OCI-M2 (cell line): Measurements from ENCODE around the gene MED27.

ENCODE experiments used
- DNase-seq: peaks from one replicate; lab custom pipeline; 2025; ENCODE audit not compliant: unreplicated experiment; lab: John Stamatoyannopoulos, UW

The MED27 gene

DNA sequence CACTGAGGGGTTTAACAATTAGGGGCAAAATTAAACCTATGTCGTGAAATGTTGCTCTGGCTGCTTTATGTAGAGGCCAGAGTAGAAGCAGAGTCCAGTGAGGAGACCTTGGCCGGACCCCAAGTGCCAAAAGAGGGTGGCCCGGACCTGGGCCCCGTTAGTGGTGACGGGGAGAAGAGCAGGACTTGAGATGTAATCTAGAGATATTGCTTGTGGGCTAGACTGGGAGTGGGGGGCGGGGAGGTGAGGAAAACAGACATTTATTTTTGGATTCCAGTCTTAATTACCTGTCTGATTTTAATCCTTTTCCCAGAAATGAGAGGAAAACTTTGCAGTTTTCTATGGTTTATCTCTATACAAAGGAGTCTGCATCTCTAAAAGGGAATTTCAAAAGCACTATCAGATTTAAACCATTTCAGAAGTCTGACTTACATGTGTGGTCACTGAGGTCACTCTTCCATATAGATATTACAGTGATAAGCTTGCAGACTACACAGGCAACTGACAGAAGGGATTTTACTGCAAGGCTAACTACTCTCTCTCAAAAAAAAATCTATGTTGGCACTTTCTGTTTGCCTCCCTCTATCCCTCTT lies 108.1 kb downstream of the MED27 start:
- no peak for DNase-seq

DNA sequence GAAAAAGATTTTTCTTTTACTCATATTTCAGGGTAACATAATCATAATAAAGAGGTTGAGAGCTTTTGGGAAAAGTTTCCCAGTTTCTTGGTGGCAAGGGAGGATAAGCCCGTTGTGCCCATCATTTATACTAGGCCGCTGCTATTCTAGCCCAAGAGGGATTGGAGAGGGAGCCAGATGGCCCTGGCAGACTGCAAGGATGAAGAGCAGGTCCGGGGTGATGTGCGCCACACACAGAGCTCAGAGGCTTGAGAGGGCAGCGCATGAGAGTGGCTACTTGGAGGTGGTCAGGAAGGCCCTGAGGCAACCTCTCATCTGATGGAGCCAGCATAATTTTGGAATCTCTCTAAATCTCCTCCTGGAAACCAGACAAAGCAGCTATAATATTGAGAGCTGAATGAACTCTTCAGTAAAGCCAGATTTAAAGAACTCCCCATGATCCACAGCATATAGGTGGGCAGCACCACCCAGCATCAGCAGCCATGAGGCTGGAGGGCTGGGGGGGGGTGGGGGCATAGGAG lies 110.1 kb downstream of the MED27 start:
- no peak for DNase-seq

DNA sequence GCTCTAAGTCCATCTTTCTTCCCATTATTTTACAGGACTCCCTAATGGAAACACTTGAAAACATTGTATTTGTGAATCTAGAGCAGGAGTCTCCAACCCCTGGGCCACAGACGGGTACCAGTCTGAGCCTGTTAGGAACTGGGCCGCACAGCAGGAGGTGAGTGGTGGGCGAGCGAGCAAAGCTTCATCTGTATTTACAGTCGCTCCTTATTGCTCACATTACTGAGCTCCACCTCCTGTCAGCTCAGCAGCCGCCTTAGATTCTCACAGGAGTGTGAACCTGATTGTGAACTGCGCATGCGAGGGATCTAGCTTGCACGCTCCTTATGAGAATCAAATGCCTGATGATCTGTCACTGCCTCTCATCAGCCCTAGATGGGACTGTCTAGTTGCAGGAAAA lies 111.0 kb downstream of the MED27 start:
- DNase-seq: no peak

DNA sequence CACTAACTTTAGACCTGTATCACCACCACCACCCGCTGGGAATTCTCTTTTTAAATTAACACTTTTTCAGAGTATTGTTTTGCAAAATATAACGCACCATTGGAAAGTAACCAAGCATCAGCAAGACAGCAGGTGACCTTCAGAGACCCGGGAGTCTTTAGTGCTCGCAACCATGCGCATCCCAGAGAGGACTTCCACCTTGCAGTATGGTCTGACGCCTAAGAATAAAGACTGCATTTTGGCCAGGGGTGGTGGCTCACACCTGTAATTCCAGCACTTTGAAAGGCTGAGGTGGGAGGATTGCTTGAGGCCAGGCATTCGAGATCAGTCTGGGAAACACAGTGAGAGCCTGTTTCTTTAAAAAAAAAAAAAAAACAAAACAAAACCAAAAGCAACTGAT lies 113.8 kb downstream of the MED27 start:
- no peak for DNase-seq

DNA sequence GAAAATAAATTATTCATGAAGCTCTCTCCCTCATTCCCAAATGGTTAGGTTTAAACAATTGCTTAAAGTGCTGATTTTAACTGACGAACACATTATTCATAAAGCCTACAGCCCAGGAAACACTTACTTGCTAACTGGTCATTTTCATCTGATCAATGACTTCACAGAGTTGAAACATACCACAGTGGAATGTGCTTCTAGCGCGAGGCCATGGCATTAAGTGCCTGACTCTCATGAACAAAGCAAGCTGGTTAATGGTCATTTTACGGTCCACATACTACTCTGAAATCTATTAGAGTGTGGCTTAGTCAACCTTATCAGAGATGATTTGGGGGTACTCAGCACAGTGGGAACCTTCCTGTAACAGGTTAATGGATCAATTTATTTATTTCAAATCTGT lies 114.6 kb downstream of the MED27 start:
- no peak for DNase-seq

DNA sequence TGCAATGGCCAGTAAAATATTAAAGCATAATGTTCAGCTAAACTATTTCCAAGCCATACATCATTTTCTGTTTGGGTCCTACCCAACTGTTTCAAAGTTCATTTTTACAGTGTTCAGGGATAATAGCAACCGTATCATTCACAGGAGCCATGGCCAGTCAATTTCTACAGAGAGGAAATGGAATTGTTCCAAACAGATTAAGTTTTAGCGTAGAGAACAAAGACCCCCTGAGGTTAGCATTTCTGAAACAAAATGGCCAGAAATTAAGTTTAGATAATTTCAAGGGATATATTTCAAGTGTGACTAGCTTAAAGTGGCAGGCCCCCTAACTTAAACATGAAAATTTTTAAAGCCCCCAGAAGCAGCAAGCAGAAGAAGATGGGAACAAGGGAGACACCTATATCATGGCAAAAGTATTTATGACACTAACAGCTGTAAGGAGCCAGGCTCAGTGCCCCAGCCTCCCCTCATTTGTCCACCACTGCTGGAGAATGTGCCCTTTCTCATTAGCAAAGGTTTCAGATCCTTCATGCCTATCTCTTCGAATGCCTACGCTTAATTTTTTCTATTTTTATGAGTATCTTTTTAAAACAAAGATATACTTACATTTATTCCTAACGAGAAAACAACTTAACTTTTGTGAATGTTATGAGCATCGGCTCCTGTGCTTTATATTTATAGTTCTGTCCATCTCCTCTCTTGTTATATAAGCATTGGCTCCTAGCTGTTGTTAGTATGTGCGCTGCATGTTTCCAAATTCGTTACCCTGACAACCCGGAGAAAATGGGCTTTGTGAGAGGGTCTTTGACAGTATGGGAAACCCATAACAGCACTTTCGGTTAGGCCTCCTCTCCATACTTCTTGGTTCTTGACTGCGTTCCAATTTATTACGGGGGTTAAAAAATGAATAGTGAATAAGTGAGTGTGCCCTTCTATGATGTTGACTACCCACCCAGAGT lies 116.3 kb downstream of the MED27 start:
- no peak for DNase-seq

DNA sequence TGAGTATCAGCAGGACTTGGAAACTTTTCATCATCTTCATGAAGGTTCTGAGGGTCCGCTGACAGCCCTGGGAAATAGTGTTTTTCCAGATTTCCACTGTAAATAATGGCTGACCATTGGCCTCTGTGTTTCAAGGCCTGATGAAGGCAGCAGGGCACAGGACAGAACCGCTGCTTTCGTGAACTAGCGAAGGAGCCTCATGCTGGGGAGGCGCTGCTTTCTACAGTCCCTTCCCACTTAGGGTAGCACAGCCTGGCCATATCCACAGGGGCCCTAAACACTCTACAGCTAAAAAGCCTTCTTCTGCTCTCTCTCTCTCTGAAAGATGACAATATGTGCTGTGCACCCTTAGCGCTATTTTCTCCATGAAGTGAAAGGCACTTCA lies 118.2 kb downstream of the MED27 start:
- DNase-seq: no peak

DNA sequence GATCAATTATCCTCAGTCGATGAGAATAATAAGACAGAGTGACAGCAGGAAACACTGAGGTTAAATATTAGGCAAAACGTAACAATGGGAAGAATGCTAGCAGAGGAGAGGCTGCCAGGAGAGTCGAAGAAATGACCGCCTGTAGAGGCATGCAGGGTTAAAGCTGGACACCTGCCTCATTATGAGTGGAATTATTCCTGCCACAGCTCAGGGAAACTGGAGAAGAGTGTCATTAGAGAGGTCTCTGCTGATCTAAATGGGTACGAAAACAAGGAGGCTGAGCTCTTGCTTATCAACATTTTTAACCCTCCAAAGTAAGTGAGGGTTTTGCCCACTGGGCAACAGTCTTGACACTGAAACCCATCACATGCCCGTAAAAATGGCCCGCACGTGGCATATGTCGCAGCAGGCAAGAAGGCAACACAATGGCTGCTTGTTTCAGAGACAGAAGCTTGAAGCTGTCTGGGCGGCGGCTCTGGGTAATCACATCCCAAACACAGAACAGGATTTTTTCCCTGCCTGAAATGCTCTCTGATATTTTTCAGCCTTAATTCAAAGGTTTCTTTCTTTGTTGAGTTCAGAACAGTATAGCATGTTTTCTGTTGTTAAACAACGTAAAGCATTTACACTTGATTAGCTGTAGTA lies 118.7 kb downstream of the MED27 start:
- DNase-seq: no peak

DNA sequence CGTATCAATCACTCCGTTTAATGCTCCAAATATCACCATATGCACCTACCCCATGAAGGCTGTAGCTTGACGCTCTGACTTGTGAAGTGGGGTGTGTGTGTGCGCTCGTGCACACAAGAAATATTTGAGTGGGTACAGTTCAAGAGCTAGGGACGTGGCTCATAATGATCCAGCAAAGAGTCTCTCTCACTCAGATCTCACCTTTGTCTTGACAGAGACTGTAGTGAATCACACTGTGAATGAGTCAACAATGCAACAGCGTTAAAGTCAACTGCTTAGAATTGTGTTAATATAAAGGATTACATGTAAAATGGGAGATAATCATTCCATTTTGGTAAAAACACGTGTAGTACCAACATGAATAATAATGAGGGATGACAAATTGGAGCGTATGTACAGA lies 119.4 kb downstream of the MED27 start:
- no peak for DNase-seq

DNA sequence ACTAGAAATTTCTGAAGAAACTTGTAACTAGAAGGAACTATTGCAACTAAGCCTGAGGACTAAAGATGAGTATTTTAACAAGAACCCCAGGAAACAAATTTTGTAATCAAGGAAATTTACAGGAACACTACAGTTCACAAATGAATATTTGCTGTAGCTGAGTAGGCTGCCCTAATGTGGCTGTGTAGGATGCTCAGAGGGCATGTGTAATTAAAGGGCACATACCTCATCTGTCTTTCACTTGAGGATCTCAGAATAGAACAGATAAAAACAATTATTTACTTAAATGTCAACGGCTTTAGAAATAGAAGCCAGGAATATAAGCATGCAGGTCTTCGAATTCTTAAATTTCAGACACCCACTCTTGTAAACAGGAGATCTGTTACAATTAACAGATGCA lies 119.8 kb downstream of the MED27 start:
- no peak for DNase-seq

DNA sequence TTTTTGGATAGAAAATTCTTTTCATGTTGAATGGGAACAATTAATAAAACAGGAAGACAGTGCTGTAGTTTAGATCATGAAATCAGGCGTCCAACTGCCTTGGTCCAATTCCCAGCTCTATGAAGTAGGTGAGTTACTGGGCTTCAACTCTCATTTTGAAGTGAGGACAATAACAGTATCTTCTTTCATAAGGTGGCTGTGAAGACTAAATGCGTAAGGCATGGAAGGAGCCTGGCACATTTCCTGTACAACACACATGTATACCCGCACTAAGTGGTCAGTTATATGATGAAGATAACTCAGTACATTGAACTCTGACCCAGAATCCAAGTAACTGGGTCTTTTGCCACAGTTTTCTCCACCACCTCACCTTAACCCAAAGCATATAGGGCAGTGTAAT lies 120.6 kb downstream of the MED27 start:
- no peak for DNase-seq

DNA sequence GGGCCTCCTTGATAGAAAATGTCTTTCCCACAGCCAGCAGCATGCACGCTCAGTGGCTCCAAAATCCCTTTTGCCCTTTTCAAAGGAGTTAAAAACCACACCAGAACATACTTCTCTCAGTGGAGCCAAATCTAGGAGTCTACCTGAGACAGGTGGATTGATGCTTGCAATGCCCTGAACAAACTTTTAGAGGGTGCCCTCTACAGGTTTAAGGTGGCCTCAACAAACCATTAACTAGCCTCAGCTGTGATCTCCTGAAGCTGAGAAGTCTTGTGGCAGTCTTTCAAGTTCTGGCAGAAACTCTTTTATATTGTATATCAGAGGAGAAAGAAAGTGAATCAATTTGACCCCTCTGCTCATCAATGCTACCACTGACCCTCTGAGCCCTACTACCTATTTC lies 125.4 kb downstream of the MED27 start:
- DNase-seq: no peak

DNA sequence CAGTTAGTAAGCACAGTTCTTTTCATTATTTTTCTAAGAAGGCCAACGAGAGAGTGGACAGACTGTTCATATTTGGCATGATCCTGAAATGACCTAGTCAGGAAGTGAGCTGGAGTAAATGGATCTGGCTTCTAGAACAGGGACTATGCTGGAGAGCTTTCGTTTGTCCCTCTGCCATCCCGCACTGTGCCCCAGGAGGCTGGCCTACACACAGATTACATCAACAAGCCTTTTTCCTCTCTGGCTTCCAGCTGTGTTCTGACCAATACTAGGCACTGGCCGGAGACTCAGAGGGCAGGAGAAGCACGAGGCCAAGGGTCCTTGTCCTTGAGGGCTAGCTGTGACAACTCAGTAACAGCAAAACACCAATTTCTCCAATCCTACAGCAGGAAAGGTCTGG lies 127.8 kb downstream of the MED27 start:
- no peak for DNase-seq

DNA sequence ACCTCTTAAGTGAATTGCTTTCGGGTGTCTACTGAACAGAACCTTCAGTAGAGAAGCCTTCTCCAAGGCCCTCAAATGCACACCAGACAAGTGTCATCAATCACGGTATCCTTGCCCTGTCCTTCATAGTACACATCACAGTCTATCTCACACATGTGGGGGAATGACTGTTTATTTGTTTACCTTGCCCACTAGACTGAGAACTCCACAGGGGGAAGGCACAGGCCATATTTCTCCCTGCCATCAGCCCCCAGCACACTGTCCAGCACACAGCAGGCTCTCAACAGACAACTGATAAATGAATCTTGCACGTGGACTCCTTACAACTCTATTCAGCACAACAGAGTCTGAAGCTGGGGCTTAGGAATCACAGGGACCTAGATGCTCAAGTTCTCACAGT lies 128.5 kb downstream of the MED27 start:
- DNase-seq: no peak

DNA sequence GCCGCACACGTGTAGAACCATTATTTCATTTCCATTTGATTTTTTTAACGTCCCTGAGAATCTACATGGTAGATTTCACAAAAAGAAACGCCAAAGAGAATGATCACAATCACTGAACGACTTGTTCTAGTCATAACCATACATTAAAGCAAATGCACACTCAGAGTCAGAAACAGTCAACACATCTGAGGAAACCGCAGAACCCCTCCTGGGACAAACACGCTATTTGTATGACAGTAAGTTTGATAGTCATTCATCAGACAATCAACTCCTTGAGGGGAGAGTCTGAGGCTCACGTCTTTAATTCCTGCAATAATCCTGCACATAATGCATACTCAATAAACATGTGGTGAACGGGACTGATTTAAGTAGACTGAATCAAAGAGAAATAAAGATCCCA lies 129.2 kb downstream of the MED27 start:
- no peak for DNase-seq

DNA sequence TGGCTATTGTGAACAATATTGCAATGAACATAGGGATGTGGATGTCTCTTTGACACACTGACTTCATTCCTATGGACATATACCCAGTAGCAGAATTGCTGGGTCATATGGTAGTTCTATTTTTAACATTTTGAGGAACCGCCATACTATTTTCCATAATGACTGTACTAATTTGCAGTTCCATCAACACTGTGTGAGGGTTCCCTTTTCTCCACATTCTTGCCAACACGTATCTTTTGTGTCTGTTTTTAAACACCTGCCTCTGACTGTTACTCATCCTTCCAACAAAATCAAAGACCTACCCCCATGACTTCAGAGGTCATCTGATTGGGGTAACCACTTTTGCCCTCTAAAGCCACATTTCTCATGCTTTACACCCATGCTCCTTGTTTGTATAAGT lies 133.5 kb downstream of the MED27 start:
- no peak for DNase-seq

DNA sequence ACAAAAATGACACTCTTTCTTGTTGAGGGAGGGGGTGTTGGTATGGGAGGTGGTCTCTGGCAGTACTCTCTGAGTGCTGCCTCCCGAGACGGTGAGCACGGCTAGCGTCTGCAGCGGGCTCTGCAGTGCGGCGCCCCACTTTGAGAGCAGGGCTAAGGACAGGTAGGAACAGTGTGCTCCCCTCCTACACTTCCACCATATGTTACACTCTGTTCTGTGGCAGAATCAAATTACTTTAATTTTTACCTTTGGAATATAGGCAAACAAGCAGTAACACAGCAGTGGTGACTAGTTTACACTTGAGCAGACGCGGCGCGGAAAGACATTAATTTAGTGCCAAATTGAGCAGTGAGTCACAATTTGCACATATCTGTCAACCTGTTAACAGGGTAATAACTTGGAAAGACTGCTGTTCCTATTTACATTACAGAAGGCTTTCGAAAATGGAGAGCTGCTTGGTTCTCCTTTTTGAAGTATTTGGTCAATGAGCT lies 136.3 kb downstream of the MED27 start:
- DNase-seq: no peak

DNA sequence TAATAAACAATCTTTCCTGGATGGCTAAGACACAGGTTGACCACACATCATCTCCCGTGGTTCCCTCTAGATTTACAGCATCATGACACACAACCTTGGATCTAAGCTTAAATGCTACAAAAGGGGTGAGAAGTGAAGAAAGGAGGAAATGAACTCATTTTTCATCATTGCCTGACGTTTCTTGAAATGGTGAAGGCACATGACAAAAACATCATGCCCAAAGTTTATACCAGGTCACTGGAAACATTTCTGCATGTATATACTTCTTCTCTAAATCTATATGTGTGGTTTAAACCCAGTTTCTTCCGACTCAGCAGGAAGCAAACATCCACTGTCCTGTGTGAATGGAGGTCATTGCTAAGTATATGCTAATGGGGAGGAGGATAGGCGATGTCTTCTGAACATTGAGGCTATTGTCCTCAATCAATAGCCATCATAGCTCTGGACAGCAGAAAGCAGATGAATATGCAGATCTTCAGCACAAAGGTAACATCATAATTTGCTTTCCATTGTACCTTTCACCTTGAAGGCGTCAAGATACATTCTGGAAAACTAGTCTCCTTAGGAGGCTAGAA lies 137.4 kb downstream of the MED27 start:
- no peak for DNase-seq

DNA sequence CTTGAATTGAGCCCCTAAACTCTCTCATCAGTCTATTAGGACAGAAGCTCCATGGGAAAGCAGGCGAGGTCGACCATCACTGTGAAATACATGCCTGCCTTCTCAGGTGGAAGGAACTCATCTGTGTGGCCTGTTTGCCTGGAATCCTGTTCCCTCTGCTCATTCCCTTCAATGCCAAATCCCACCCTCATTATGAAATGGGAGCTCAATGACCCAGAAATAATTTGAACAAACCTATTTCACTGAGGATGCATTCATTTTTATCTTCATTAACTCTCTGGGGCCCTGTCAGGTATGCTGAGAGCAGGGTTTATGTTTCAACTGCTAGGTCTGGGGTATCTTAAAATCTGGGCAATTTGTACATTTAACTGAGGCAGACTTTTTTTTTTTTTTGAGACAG lies 142.2 kb downstream of the MED27 start:
- DNase-seq: no peak

DNA sequence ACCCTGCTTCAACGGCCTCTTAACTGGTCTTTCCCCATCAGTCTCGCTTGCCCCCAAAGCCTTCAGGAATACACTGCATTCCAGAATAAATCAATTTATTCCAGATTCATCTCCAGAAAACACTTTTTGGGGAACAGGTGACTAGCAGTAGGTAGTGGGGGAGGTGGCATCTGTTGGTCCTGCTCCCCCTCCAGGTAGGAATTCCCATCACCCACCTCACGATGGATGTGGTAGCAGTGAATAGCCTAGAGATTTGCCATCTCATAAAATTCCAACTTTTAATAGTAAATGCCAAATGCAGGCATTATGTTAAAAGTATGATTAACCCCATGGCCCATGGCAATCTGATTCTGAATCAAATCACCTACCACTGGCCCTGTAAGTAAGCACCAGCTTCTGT lies 142.7 kb downstream of the MED27 start:
- DNase-seq: no peak

DNA sequence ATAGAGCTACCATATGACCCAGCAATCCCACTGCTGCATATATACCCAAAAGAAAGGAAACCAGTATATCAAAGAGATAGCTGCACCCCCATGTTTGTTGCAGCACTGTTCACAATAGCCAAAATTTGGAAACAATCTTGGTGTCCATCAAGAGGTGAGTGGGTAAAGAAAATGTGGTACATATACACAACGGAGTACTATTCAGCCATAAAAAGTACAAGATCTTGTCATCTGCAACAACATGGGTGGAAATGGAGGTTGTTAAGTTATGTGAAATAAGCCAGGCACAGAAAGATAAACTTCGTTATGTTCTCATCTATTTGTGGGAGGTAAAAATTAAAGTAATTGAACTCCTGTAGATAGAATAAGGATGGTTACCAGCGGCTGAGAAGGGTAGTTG lies 145.0 kb downstream of the MED27 start:
- no peak for DNase-seq
